Femur (tissue), 1 donor: ENCODE measurements around the gene PODXL.
"Not testable (repeated sequence)": the region's sequence is repeated elsewhere in the genome, so short reads cannot be mapped to it uniquely, and the experiment has no call there.

Source experiments
- DNase-seq: peaks from one replicate; pipeline ENCODE4 v3.0.0-alpha.2; 2017

PODXL gene

DNA sequence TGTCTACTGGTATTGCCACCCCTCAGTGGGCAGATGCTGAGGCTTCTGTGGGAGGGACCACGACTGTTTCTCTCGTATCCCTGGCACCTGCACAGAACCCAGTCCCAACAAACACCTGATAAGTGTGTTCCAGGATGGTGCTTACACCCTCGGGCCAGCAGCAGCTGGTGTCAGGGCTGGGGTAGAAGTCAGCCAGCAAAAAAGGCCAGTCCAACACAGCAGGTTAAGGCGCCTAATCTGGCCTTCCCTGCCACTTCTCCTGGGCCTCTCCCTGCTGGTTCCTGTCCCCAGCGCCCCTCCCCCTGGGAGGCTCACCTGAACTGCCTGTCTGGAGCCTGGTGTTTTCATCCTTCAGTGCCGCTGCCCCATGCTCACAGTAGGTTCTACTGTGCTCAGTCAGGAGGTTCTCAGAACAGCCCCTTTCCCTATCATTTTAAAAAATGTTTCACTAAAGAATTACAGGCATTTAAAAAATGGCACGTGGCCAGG, 20.0 kb downstream of the PODXL start:
- DNase-seq = no peak

GRCh38 chr7:131533566-131534561, 22.6 kb downstream of the PODXL start:
- no peak for DNase-seq

- no peak for DNase-seq
These were observed 23.3 kb downstream of the PODXL start for GRCh38 chr7:131533151-131533559.

DNA sequence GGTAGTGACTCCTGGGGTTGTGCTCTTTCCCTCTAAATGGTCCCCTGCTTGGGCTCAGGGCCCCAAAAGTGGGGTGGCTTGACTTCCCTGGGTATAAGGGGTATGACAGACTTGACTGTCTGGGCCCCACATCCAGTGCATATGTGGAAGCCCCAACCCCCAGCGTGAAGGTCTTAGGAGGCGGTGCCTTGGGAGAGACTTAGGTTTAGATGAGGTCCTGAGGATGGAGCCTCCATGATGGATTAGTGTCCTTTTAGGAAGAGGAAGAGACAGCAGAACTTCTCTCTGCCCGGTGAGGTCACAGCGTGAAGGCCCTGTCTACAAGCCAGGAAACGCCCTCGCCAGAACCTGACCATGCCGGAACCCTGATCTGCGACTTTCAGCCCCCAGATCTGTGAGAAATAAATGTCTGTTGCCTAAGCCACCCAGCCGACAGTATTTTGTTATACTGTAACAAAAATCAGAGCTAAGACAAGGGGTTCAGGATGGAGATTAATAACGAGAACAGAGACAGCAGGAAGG, 23.8 kb downstream of the PODXL start:
- DNase-seq = no peak

GRCh38 chr7:131530137-131530536, 26.3 kb downstream of the PODXL start:
- no peak for DNase-seq

- DNase-seq = no peak
These were observed 26.8 kb downstream of the PODXL start for GRCh38 chr7:131529617-131530016.

- DNase-seq = no peak
These were observed 27.2 kb downstream of the PODXL start for GRCh38 chr7:131529179-131529578.

DNA sequence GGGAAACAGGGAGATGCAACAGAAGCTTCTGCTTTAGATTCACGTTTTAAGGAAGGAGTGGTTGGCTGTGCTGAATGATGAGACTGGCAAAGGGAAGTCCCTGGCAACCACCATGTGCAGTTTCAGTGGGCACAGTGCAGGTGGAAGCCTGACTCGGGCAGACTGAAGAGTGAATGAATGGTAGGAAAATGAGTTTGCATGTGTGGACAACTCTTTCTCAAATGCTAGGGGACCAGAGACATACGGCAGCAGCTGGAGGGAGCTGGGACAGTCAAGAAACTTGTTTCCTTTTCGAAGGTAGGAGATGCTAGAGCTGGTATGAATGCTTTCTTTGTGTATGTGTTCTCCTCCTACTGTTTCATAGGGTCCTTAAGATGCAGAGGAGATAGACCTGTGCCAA, 29.0 kb downstream of the PODXL start:
- DNase-seq = no peak

DNA sequence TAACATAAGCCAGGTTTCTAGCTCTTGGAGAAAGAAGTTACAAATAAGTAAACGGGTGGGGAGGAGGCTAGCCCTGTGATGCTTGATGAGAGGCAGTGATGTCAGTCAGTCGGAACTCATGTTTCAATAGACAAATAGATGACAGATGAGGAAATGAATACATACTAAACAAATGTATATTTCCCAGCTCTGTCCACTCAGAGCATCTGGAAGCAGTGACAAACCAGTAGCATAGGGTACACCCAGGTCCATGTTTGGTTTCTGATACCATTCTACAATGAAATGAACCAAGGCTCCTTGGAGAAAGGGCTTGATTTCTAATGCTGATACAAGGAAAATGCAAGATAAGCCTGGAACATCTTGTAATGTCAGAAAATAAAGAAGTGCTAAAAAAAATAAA, 30.6 kb downstream of the PODXL start:
- DNase-seq = no peak

GRCh38 chr7:131524703-131525102, 31.7 kb downstream of the PODXL start:
- no peak for DNase-seq

GRCh38 chr7:131524115-131524514, 32.3 kb downstream of the PODXL start:
- DNase-seq = no peak

DNA sequence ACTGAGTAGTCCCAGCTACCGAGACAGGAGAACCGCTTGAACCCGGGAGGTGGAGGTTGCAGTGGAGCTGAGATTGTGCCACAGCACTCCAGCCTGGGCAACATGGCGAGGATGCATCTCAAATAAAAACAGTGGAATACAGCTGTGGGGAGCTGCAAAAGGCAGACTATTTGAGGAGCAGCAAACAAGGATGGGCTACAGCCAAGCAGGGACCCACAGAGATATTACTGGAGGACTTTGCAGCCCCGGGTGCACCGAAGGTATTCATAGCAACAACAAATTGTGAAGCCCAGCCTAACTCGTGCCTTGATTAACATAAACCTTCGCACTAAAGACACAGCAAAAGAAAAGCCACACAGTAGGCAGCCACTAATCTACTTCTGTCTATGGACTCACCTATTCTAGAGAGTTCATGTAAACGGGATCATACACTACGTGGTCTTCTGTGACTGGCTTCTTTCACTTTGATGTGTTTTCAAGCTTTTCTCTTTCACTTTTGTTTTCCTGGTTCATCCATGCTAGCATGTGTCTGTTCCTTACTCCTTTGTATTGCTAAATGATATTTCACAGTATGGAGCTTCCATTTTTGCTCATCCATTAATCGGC, 34.0 kb downstream of the PODXL start:
- DNase-seq = no peak

DNA sequence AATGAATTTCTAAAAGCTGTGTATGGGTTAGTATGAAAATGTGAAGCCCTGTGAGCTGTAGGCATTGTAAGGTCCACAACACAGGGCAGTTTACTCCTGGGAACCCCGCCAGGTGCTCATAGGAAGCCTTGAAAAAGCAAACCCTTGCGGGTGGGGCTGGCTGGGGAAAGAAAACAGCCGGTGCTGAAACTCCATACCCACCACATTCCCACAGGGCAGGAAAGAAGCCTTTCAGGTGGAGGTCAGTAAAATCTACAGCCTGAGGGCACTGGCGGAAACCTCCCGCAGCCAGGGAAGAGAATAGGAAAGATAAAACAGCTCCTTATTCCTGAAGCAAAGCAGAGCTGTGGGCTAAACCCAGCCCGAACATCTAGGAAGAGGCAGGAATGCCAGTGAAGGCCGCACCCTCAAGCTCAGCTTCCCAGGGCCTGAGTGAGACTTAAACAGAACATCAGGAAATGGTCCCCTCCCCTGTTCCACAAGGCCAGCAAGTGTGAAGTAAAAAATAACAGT, 34.7 kb downstream of the PODXL start:
- no peak for DNase-seq

GRCh38 chr7:131518626-131519025, 37.8 kb downstream of the PODXL start:
- no peak for DNase-seq

DNA sequence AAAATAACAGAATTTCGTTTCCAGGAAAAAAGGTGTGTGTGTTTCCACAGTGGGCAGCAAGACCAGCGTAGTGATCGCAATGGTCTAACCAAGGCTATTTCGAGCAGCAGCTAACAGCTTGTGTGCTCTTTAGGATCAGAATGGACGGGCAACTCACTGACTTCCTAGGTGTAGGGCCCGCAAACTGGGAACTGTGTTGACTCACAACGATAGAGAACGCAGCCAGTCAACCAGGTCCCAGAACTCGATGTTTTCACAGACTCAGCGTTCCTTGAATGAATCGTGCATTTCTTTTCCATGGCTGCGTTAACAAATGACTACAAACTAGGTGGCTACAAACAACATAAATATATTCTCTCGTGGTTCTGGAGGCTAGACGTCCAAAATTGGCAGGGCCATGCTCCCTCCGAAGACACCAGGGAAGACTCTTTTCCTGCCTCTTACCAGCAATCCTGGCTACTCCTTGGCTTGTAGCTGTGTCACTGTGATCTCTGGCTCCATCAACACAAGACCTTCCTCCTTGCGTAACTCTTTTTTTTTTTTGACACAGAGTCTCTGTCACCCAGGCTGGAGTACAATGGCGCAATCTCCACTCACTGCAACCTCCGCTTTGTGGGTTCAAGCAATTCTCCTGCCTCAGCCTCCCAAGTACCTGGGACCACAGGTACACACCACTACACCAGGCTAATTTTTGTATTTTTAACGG, 39.1 kb downstream of the PODXL start:
- DNase-seq = no peak

GRCh38 chr7:131515471-131515870, 41.0 kb downstream of the PODXL start:
- not testable (repeated sequence) for DNase-seq

- peak; percentile 87 for DNase-seq
These were observed 43.0 kb downstream of the PODXL start for GRCh38 chr7:131513245-131514061.

DNA sequence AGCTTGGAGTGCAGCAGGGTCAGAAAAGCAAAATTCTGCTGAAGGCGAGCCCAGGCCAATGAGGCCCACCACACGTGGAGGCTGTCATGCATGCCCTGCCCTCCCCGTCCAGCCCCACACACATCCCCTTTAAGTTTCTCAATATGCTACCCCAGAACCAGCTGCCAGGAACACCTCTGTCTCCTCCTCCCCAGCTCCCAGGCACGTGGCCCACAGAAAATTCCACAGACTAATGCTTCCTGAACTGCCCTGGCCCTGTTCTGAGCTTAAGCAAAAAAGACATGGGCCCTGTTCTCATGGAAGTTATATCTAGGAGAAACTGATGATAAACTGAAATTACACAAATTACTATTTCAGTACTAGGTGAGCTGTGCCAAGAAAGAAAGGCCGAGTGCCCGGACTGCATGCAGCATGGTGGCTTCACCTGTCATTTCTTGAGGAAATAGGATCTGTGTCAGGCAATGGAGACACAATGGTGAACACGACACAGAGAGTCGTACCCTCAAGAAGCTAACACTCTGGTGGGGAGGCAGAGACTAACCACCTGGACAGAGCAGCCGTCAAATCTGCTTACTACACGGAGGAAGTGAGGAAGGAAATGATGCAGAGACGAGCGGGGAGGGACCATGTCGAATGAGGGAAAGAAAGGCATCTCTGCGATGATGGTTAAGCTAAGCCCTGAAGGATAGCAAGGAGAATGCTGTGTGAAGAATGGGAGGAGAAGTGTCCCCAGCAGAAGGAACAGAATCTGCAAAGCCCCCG, 44.5 kb downstream of the PODXL start:
- DNase-seq = no peak

- no peak for DNase-seq
These were observed 45.4 kb downstream of the PODXL start for GRCh38 chr7:131511071-131511470.

DNA sequence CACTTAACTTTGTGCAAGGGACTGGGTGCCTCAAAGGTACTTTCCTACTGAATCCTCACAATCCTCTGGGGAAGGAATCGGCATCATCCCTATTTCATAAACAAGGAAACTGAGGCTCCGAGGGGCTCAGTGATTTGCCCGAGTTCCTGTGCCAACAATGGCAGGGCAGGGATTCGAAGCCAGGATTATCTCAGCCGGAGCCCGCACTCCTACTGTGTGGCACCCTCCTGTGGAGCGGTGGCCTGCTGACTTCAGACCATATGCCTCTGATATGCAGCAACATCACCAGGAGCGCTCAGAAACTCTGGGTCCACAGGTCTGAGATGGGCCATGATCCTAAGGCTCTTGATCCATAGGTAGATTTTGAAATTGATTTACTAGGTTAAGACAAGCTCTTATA, 46.6 kb downstream of the PODXL start:
- DNase-seq = no peak
